Stomach (tissue), 9 donors: ENCODE results near the gene CFLAR. TPM values are rescaled to one million over a fixed set of nuclear protein-coding genes. Genes with fewer than 3 reads are reported as not detected.
A peak's percentile ranks its signal among the peaks of the same experiment; 100 is the strongest.
"Not testable (repeated sequence)": the region's sequence is repeated elsewhere in the genome, so short reads cannot be mapped to it uniquely, and the experiment has no call there.

Experiments used
- DNase-seq, 2 donors: peaks; one replicate each; pipeline versions ENCODE4 v3.0.0 to v3.0.0-alpha.2; 2013 to 2019
- H3K27ac ChIP-seq, 5 donors: fragments of 200-600 bp in 4 of 5; sonication (generic) in 4 of 5; one replicate each; pipeline ENCODE4 v1.5.1; 2013 to 2019; ENCODE audit warnings: mild to moderate bottlenecking in 1 of 5, moderate library complexity in 1 of 5
- H3K27me3 ChIP-seq, 3 donors: fragments of 200-600 bp; sonication (generic); one replicate each; pipeline ENCODE4 v1.5.1; 2017 to 2019; ENCODE audit warnings: mixed run types in 1 of 3
- H3K36me3 ChIP-seq, 4 donors: fragments of 200-600 bp; sonication (generic); 1 replicate in 3 of 4; 2 replicates in 1 of 4; pipeline ENCODE4 v1.5.1; 2016 to 2019
- H3K4me1 ChIP-seq, 4 donors: fragments of 200-600 bp; sonication (generic); one replicate each; pipeline ENCODE4 v1.5.1; 2016 to 2019
- H3K4me3 ChIP-seq, 4 donors: fragments of 200-600 bp; sonication (generic) in 3 of 4; one replicate each; pipeline ENCODE4 v1.5.1; 2016 to 2019; ENCODE audit warnings: mild to moderate bottlenecking in 1 of 4
- H3K9me3 ChIP-seq, 4 donors: fragments of 200-600 bp; sonication (generic); one replicate each; pipeline ENCODE4 v1.5.1; 2016 to 2019
- CTCF ChIP-seq, 7 experiments: fragments of 450-650 bp in 4 of 7; fragments of 200-600 bp in 3 of 7; sonication (generic) in 3 of 7; IDR thresholded peaks; one replicate each; pipeline ENCODE4 v1.5.1; 2016 to 2019; ENCODE audit warnings: antibody characterized with exemption in 7 of 7, control low read depth in 2 of 7, mild to moderate bottlenecking in 1 of 7
- EP300 ChIP-seq: sonication (generic); formaldehyde crosslinking; IDR thresholded peaks from one replicate; pipeline ENCODE4 v1.6.1; 2017; ENCODE audit warnings: antibody characterized with exemption
- POLR2A ChIP-seq, 4 donors: fragments of 450-650 bp; IDR thresholded peaks; one replicate each; pipeline ENCODE4 v1.6.1; 2016; ENCODE audit warnings: antibody characterized with exemption in 4 of 4, control low read depth in 2 of 4, mild to moderate bottlenecking in 1 of 4, moderate library complexity in 1 of 4
- POLR2AphosphoS5 ChIP-seq, 3 donors: sonication (generic); formaldehyde crosslinking; IDR thresholded peaks; one replicate each; pipeline ENCODE4 v1.6.1; 2016; ENCODE audit warnings: antibody characterized with exemption in 3 of 3
- WGBS, 5 donors: extraction: QIAGEN DNeasy Blood & Tissue Kit in 3 of 5; methylation state at CpG; one replicate each; pipeline versions ENCODE4 v1.1.5 to v1.1.7; 2013 to 2018; 5-methylcytosine and 5-hydroxymethylcytosine counted together
- intact Hi-C: fragments of 100-400 bp; cut with DNase I; formaldehyde crosslinking; loops from one replicate; pipeline ENCODE4 v1.15.1; 2023; ENCODE audit warnings: low total_unique reads
- polyA plus RNA-seq, 3 donors: library from polyadenylated mRNA; stranded (reverse); fragments of 200-250 nt; gene quantifications; one replicate each; pipeline ENCODE4 v1.2.3, GENCODE V29; 2013
- total RNA-seq, 5 donors: library from RNA; depleted of rRNA; stranded (reverse); fragments of >200 nt; gene quantifications; one replicate each; pipeline versions ENCODE4 v1.1.0 to v1.2.3, GENCODE V29; 2014 to 2016
- donor health status: healthy with polysubstance abuse.
- donor health status: Bipolar disorder and iron deficiency.
- donor health status: healthy.

The CFLAR gene
- total and polyA plus RNA-seq, 8 donors, result 23.3 to 424 (median 177) TPM

- intact Hi-C loops, result no loop called here
- TF ChIP-seq EP300 (no peak), CTCF (IDR thresholded peaks at IDR 0.05) (no peak)
- no peak for DNase-seq
- Histone ChIP-seq H3K27me3 (no peaks in the 10 kb centered on the region), H3K9me3 (no peaks in the 10 kb centered on the region), H3K4me1 (peaks cover 6 to 62% (median 25%) of the 10 kb centered on the region in 4 donors), H3K4me3 (no peak overlapping the region), H3K36me3 (peaks cover 43 to 98% (median 91%) of the 10 kb centered on the region in 4 donors), H3K27ac (peak overlapping the region in 3 of 5 donors; percentile 5 to 62 (median 7))
- 78 to 100% (median 94%) methylated on average over 2 to 3 of the region's 3 CpGs for WGBS, 5 donors
These were observed 20.9 kb downstream of the CFLAR start for GRCh38 chr2:201136889-201137321.

- Histone ChIP-seq H3K36me3 (peaks cover 48 to 100% (median 98%) of the 10 kb centered on the region in 4 donors), H3K9me3 (no peaks in the 10 kb centered on the region), H3K4me1 (peaks cover 6 to 54% (median 21%) of the 10 kb centered on the region in 4 donors), H3K27me3 (no peaks in the 10 kb centered on the region), H3K27ac (peak overlapping the region in 1 of 5 donors; percentile 5), H3K4me3 (no peak overlapping the region)
- WGBS, 5 donors, result 92 to 98% (median 95%) methylated on average over 25 to 28 of the region's 28 CpGs
- TF ChIP-seq POLR2AphosphoS5 (IDR thresholded peaks at IDR 0.05), result no peak
- TF ChIP-seq POLR2A (IDR thresholded peaks at IDR 0.05), result no peak
- no peak for TF ChIP-seq EP300
- TF ChIP-seq CTCF (IDR thresholded peaks at IDR 0.05), result no peak
- intact Hi-C loops, result no loop called here
- DNase-seq, result no peak
These were observed 21.8 kb downstream of the CFLAR start for GRCh38 chr2:201137505-201138400.

GRCh38 chr2:201138401-201138970, 22.5 kb downstream of the CFLAR start:
- 87 to 97% (median 92%) methylated on average over 13 to 15 of the region's 15 CpGs for WGBS, 5 donors
- Histone ChIP-seq H3K36me3 (peaks cover 54 to 100% (median 98%) of the 10 kb centered on the region in 4 donors), H3K27ac (no peak overlapping the region), H3K4me3 (no peak overlapping the region), H3K27me3 (no peaks in the 10 kb centered on the region), H3K4me1 (peaks cover 6 to 47% (median 19%) of the 10 kb centered on the region in 4 donors), H3K9me3 (no peaks in the 10 kb centered on the region)
- intact Hi-C loops, result no loop called here
- no peak for DNase-seq
- TF ChIP-seq EP300 (no peak), POLR2AphosphoS5 (IDR thresholded peaks at IDR 0.05) (no peak), CTCF (IDR thresholded peaks at IDR 0.05) (no peak), POLR2A (IDR thresholded peaks at IDR 0.05) (no peak)

- H3K9me3 ChIP-seq, intact Hi-C loops, H3K27ac ChIP-seq, DNase-seq, H3K27me3 ChIP-seq, H3K4me3 ChIP-seq: not testable (repeated sequence)
- WGBS, 5 donors, result 60 to 82% (median 73%) methylated on average over 12 to 14 of the region's 14 CpGs
- peaks cover 3 to 45% (median 18%) of the 10 kb centered on the region in 4 donors for H3K4me1 ChIP-seq
- peaks cover 59 to 100% (median 97%) of the 10 kb centered on the region in 4 donors for H3K36me3 ChIP-seq
These were observed 23.2 kb downstream of the CFLAR start for GRCh38 chr2:201138986-201139781.
